GM19467 (cell line): ENCODE data around the gene TTLL1.
"Not testable (repeated sequence)": the region's sequence is repeated elsewhere in the genome, so short reads cannot be mapped to it uniquely, and the experiment has no call there.

ENCODE experiments used
- ATAC-seq: cut with Tn5 transposase; IDR thresholded peaks from one replicate; pipeline ENCODE4 v1.9.1; 2021; ENCODE audit warnings: mild to moderate bottlenecking, moderate library complexity; ENCODE audit not compliant: unreplicated experiment

TTLL1 gene

DNA sequence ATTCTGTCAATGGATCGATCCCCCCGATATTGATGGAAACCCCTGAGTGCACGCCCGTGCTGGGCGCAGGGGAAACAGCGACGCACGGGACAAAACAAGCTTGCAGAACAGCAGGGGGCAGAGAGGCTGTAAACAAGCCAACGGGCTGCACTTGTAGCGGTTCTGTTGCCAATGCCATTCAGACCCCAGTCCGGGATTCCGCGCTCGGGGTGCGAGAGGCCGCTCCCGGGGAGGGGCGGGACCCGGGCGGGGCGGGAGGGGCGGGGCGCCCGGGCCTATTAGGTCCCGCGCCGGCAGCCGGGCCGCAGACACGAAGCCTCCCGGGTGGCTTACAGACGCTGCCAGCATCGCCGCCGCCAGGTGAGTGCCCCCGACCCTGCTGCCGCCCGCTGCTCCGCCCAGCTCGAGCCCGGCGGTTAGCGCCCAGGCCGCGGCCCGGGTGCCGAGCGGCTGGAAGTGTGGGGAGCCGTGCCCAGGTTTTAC lies 21.3 kb upstream of the TTLL1 start, which contains the start of gene BIK:
BIK (plus strand) TSS at position 307 of the 483 bp plus-strand sequence. CDS start 13,273 bp downstream, outside the sequence.
- ATAC-seq = no peak

DNA sequence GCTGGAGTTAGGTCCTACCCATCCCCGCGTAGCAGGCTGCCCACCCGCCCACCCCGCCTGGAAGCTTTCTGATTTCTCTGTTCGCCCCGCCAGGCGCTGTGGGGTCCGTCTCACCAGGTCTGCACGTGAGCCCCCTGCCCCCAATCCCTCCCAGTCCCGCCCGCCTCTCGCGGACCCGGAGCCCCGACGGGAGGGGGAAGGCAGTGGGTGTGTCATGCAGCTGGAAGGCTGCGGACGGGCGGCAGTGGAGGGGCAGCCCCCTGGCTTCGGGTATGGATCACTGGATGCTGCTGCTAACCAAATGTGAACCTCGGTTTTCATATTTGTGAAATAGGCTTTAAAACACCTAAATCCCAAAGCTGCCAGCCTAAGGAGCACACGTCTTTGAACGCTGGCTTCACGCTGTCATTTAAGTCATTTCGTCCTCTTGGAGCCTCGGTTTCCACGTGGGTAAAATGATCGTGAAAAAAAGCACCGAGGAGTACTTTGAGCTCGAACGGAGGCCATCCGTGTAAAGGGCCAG lies 20.8 kb upstream of the TTLL1 start:
- ATAC-seq = no peak

DNA sequence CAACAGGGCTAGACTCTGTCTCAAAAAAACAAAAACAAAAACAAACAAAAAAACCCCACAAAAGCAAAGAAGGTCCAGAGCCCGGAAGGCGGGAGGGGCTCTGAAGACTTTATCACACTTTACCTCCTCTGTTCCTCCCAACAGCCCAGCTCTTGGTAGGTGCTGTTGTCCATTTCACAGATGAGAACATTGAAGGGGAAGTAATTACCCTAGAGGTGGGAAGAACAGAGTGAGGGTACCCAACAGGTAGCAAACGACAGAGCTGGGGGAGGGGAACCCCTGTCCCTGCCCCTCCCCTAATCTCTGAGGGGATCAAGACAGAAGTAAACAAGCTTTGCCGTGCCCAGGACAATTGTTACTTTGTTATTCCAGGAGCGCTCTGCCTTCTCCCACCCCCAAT lies 20.3 kb upstream of the TTLL1 start:
- ATAC-seq = no peak

DNA sequence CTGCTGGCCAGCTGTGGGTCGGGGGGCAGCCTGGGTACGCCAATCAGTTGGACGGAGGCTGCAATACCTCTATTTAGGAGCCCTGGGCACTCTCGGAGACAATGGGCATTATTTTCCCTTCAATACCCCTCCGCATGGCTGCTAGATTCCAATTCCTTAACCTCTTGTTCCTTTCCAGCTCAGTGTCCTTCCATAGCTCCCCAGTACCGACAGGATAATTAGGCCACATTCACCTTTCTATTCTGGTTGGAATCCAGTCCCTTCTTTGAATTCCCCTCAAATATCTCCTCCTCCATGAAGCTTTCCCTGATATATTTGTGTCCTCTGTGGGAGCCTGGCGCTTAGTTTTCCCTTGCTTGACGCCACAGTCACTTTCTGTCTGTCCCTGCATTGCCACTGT lies 17.1 kb upstream of the TTLL1 start:
- ATAC-seq = no peak

DNA sequence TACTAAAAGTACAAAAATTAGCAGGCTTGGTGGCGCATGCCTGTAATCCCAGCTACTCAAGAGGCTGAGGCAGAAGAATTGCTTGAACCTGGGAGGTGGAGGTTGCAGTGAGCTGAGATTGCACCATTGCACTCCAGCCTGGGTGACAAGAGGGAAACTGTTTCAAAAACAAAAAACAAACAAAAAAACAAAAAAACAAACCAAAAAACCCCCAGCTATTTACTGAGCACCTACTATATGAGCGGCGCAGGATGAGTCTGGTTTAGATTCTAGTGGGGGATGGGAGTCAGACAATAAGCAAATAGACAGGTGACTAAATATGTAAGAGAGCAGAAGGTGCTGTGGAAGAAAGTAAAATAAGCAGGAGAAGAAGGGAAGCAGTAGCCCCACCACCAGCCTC lies 15.8 kb upstream of the TTLL1 start:
- ATAC-seq = not testable (repeated sequence)

DNA sequence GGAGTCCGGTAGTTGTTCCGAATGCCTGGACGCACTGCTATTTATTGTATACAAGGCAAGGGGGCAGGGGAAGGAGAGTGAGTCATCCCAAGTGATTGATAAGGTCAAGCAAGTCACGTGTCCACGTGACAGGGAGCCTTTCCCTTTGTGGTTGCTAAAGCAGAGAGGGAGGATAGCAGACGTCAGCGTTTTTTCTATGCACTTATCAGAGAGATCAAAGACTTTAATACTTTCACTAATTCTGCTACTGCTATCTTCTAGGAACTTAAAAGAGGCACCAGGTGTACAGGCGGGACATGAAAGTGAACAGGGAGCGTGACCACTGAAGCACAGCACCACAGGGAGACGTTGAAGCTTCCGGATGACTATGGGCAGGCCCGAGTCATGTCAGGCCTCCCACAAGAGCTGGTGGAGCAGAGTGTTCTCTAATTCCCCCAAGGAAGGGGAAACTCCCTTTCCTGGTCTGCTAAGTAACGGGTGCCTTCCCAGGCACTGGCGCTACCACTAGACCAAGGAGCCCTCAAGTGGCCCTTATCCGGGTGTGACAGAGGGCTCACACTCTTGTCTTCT lies 14.9 kb upstream of the TTLL1 start:
- not testable (repeated sequence) for ATAC-seq

DNA sequence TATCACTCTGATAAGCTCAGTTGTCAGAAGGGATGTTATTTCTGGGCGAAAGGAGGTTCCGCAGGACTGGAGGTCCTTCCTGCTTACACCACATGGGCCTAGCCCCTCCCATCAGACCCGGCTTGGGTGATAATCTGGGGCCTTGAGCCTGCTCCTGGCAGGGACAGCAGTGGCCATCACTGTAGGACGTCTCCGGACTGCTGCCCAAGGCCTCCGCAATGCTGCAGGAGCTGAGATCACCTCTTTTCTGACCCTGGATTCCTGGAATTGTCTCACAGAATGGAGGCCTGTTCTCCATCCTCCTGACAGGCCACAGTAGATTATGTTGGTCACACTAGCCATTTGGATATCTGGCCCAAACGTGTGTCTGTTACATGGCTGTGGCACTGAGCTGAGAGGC lies 12.1 kb upstream of the TTLL1 start:
- ATAC-seq = no peak

DNA sequence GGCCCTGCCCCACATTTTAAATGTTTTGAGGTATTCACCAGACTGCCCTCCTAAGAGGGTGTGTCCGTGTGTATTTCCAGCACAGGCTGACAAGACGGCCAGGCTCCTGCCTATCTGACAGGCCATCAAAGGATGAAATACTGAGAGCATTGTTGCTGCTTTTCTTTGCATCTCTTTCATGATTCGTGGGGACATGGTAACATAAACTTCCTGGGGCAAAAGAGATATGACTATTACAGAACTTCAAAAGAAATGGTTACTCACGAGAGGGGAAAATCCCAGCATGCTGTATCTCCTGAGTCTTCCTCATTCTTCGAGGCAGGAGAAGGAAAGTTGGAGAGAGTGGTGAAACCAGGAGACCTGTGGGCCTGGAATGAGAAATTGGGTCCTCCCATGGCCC lies 11.0 kb upstream of the TTLL1 start:
- no peak for ATAC-seq

DNA sequence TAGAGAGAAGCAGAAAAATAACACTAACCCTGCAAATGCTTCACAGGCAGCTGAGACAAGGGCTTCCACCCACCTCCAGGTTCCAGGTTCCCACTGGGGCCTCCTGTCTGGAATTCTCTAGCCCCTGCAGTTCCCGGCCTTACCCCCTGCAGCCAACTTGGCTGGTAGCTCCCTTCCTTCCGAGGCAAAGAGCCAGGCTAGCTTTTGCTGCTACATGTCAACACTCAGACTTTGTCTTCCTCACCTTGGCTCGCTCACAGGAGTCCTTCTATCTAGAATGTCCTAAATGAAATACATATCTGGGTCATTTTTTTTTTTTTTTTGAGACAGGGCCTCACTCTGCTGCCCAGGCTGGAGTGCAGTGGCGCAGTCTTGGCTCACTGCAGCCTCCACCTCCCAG lies 9.9 kb upstream of the TTLL1 start:
- no peak for ATAC-seq

DNA sequence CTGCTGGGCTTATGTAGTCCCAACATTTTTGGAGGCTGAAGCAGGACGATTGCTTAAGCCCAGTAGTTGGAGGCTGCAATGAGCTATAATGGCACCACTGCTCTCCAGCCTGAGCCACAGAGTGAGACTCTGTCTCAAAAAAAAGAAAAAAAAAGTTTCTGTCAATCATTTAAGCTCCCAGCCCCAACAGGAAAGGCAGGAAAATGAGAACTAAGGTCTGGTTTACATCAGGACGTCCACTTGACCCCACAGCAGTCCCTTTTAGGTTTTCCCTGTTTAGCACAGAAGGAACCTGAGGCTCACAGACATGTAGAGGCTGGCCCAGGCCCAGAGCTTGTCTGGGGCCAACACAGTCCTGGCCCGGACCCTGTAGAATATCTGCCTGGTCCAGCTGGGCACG lies 9.2 kb upstream of the TTLL1 start:
- no peak for ATAC-seq

DNA sequence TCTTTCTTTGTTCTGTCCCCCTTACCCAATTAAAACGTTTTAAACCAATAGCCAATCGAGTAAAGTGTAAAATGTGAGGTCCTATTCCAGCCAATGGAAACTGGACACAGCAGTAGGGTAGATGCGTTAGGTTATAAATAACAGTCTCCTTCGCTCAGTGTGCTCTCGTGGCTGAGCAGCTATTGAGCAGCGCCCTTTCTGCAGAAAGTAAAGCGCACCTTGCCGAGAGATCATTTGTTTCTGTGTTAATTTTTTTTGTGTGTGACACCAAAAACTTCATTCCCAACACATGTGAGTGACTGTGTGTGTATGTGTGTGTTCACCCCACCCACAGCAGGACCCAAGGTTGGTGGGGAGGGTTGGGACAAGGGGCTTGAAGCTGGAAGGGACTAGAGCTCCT lies 7.2 kb upstream of the TTLL1 start:
- ATAC-seq = no peak

DNA sequence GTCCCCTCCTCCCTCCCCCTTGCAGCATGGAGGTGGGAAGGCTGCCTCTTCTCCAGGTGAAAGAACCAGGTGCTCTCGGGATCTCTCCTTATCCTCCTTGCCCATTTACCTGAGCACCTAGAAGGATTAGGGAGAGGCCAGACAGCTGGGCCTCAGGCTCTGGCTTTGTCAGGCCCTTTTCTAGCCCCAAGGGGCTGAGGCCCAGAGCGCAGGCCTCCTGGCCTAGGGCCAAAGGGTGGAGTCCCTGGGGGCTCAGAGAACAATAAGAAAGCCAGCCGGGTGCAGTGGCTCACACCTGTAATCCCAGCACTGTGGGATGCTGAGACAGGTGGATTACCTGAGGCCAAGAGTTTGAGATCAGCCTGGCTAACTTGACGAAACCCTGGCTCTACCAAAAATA lies 5.4 kb upstream of the TTLL1 start:
- no peak for ATAC-seq

DNA sequence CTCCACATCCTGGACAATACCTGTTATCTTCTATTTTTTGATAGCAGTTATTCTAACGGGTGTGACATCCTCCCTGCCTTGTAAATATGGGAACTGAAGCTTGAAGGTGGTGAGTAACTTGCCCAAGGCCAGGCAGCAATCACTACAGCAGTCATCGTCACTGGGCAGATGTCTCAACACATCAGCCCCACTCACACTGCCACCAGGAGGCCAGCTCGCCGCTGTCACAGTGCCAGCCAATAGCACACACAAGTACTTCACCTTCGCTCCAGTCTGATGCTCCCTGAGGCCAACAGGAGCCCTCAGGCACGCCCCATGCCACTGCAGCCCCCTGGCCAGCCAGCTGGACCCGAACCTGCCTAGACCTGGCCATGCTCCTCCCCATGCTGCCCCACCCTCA lies 4.9 kb upstream of the TTLL1 start:
- ATAC-seq = no peak

DNA sequence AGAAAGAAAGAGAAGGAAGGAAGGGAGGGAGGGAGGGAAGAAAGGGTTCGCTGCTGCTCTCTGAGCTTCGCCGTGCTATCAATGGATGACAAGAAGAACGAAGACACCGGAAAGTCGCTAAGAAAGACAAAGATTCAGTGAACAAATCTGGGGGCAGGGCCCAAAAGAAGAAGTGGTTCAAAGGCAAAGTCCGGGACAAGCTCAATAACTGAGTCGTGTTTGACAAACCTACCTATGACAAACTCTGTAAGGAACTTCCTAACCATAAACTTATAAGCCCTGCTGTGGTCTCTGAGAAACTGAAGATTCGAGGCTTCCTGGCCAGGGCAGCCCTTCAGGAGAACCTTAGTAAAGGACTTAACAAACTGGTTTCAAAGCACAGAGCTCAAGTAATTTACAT lies 2.9 kb upstream of the TTLL1 start:
- ATAC-seq = no peak

DNA sequence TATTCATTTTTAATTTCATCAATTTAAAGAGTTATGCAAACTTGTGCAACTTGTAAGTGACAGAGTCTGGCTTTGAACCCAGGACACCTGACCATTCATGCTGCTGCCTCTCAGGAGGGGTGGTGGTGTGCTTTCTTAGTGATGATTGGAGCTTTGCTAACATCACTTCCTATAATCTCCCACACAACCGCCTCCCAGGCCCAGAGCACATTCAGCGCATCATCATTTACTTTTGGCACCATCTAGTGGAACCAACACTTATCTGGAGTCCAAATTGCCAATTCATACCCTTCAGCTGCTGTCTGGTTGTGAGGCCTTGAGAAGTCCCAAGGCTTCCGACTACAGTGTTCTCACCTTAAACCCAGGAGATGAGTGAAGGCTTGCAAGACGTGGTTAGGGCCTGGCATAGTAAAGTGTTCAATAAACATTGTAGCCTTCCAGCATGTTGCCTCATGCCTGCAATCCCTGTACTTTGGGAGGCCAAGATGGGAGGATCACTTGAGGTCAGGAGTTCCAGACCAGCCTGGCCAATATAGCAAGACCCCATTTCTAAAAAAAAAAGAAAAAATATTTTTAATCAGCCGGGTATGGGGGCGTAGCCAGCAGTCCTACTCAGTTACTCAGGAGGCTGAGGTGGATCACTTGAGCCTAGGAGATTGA lies 1.1 kb upstream of the TTLL1 start:
- ATAC-seq = no peak

DNA sequence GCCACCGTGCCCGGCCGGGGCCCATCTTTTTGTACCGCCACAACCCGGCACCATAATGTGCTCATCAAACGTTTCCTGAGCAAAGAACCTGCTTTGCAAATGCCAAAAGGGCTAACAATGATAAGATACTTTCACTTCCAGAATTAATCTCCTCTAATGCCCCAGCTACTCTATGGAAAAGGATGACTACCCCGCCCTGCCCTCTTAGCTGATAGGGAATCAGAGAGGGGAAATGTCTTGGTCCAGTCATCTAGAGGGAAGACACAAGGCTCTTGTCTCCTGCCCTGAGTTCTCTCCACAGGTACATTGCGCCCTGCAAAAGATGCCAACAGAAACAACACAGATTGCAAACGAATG lies 586 bp downstream of the TTLL1 start:
- no peak for ATAC-seq

DNA sequence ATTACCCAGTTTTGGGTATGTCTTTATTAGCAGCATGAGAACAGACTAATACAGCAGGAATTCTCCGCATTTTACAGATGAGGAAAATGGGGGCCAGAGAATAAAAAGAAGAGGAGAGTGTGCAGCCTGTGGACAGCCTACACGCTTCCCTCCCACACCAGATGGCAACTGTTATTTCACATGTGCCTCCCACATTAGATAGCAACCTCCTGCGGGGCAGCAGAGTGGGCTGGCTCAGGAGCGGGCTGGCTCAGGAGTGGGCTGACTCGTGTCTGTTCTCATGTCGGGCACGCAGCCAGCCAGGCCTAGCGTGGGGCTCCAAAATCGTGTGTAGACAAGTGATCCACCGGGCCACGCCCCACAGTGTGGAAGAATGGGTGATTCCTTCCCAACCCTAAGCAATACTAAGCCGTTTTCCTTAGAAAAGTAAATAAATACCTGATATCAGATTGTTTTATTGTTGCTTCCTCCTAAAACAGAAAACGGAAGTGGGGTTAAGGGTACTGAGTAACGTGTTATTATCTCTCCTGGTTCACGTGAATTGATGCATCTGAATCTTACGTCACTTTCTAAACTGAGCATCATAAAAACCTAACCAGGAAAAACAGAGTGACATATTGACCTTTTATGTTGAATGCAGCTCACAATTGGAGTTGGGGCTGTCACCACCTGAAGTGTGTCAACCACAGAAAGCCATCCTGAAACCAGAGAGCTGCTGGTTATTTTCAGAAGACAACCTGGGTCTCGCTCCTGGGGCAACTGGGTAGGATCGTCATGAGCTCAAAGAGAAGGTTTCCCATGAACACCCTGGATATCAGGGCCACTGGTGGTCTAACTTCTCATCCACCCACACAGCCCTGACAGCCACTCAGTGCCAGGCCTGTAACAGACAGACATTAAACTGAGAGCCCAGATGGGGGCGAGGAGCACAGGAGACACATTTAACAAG lies 3.3 kb downstream of the TTLL1 start:
- no peak for ATAC-seq

DNA sequence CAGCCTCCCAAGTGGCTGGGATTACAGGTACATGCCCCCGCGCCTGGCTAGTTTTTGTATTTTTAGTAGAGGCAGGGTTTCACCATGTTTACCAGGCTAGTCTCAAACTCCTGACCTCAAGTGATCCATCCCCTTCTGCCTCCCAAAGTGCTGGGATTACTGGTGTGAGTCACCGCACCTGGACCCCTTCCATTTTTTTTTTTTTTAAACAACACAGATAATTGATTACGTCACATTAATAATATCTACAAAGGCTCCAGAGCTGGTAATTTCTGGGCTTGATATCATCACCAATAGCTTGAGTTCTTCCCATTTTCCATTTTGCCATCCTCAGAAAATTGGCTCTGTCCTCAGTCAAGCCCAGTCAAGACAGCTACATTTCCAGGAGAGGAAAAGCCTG lies 7.2 kb downstream of the TTLL1 start:
- no peak for ATAC-seq

DNA sequence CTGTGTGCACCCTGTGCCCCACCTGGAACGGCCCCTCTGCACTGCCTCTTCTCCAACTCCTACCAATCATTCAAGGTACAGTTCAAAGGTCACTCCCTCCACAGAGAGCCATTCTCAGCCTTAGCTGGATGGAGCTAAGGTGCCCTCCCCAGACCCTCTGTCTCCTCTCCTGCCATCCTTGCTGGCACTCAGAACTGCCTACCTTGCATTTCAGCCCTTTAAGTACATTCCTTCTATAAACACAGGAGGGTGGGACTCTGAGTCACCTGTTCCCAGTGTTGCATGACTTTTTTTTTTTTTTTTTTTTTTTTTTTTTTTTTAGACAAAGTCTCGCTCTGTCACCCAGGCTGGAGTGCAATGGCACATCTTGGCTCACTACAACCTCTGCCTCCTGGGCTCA lies 8.6 kb downstream of the TTLL1 start:
- ATAC-seq = no peak

DNA sequence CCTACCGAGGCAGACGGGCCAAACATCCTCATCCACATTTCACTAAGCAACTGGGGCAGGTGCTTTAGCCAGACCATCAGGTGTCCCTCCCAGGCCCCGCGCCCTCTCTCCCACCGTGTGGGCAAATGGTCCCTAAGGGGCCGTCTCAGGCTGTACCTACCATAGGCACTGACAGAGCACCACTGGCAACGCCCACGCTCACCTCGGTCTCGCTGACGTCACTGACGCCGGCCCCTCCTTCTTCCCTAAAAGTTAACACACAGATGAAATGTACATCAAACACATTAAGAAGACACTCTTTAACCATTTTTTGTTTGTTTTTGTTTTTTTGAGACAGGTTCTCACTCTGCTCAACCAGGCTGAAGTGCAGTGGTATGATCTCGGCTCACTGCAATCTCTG lies 9.4 kb downstream of the TTLL1 start:
- ATAC-seq = no peak

DNA sequence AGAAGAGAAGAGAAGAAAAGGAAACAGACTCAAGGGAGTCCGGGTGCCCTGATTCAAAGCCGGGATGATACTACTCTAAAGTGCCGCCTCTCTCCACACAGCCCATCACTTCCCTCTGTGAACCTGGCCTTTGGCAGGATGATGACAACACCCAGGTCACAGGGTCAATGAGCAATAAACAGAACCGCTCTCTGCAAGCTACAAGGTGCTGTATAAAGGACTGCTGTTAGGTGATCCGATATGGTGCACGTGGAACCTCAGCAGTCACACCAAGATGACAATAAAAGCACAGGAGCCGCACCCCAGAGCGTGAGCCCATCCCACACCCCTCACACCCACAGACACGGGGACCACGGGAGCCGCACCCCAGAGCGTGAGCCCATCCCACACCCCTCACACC lies 10.7 kb downstream of the TTLL1 start:
- no peak for ATAC-seq
